Measurements from ENCODE around the gene CCDC71L.

CCDC71L gene

DNA sequence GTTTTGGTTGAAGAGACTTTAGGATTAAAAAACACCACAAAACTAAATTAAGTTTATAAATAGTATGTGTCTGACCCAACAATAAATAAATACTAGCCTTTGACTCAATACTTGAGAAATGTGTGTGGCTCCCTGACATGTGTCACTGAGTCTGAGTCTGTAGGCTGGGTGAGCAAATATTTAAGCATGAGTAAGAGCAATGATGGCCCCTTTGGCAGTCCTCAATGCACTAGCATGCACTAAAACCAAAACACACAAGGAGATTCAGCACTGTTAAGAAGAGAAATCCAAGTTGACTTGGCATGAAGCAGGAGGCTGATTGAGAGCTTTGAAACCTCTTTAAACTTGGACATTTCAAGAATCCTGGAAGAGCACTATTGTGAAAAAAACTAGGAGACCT lies 37.1 kb downstream of the CCDC71L start:
- Histone ChIP-seq H3K79me2 (ENCODE audit: insufficient read depth, low read depth) (no peaks in the 10 kb centered on the region), H3K4me2 (no peak overlapping the region), H3K36me3 (ENCODE audit: insufficient read depth) (no peaks in the 10 kb centered on the region), H3K9ac (no peak overlapping the region), H3K4me3 (IDR thresholded peaks at IDR 0.05; ENCODE audit: insufficient read depth, low read depth, low read length) (no peak overlapping the region), H2AFZ (ENCODE audit: low read depth) (no peak overlapping the region), H3K4me1 (ENCODE audit: low read depth, poor library complexity, severe bottlenecking) (no peaks in the 10 kb centered on the region), H3K27ac (no peak overlapping the region), H3K27me3 (ENCODE audit: insufficient read depth, low read depth) (no peaks in the 10 kb centered on the region), H4K20me1 (ENCODE audit: insufficient read depth) (no peaks in the 10 kb centered on the region)
- TF ChIP-seq, protein P1, sequence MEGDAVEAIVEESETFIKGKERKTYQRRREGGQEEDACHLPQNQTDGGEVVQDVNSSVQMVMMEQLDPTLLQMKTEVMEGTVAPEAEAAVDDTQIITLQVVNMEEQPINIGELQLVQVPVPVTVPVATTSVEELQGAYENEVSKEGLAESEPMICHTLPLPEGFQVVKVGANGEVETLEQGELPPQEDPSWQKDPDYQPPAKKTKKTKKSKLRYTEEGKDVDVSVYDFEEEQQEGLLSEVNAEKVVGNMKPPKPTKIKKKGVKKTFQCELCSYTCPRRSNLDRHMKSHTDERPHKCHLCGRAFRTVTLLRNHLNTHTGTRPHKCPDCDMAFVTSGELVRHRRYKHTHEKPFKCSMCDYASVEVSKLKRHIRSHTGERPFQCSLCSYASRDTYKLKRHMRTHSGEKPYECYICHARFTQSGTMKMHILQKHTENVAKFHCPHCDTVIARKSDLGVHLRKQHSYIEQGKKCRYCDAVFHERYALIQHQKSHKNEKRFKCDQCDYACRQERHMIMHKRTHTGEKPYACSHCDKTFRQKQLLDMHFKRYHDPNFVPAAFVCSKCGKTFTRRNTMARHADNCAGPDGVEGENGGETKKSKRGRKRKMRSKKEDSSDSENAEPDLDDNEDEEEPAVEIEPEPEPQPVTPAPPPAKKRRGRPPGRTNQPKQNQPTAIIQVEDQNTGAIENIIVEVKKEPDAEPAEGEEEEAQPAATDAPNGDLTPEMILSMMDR (conservative IDR thresholded peaks at IDR 0.05; ENCODE audit: low read depth, low read length): no peak

DNA sequence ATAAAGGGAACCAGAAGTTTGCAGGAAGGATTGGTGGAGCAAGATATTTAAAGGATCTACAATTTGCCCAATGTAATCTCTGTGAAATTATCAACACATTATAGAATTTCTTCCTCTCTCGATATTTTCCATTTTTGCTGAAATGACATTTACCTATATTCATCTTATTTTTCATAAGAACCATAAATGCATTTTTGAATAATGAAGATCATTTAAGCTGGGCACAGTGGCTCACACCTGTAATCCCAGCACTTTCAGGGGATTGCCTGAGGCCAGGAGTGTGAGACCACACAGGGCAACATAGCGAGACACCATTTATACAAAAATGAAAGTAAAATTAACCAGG lies 37.7 kb downstream of the CCDC71L start:
- Histone ChIP-seq H3K27ac (no peak overlapping the region), H3K36me3 (ENCODE audit: insufficient read depth) (no peaks in the 10 kb centered on the region), H4K20me1 (ENCODE audit: insufficient read depth) (no peaks in the 10 kb centered on the region), H3K4me3 (IDR thresholded peaks at IDR 0.05; ENCODE audit: insufficient read depth, low read depth, low read length) (no peak overlapping the region), H3K27me3 (ENCODE audit: insufficient read depth, low read depth) (no peaks in the 10 kb centered on the region), H3K4me1 (ENCODE audit: low read depth, poor library complexity, severe bottlenecking) (no peaks in the 10 kb centered on the region), H2AFZ (ENCODE audit: low read depth) (no peak overlapping the region), H3K9ac (no peak overlapping the region), H3K4me2 (no peak overlapping the region), H3K79me2 (ENCODE audit: insufficient read depth, low read depth) (no peaks in the 10 kb centered on the region)
- TF ChIP-seq, protein P1 (conservative IDR thresholded peaks at IDR 0.05; ENCODE audit: low read depth, low read length): no peak

DNA sequence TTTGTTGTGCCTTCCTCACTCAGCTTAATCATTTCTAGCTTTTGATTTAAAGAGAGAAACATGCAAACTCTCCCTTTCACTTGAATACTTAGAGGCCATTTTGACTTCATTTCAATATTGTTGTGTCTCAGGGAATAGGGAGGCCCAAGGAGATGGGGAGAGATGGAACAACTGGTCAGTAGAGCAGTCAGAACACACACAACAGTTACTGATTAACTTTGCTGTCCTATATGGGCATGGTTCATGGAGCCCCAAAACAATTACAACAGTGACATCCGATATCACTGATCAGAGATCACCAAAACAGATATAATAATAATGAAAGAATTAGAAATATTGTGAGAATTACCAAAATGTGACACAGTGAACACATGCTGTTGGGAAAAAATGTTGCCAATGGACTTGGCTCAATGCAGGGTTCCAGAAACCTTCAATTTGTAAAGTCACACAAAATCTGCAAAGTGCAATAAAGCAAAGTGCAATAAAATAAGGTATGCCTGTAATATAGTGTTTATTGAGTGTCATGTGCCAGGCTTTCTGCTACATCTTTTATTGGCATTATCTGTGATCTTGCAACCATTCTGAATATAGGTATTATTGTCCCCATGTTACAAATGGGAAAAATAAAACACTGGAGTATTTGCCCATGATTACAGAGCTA lies 38.2 kb downstream of the CCDC71L start:
- no peaks in the 10 kb centered on the region for H4K20me1 ChIP-seq (ENCODE audit: insufficient read depth)
- TF ChIP-seq, protein P1 (conservative IDR thresholded peaks at IDR 0.05; ENCODE audit: low read depth, low read length): no peak
- H3K27me3 ChIP-seq (ENCODE audit: insufficient read depth, low read depth): no peaks in the 10 kb centered on the region

DNA sequence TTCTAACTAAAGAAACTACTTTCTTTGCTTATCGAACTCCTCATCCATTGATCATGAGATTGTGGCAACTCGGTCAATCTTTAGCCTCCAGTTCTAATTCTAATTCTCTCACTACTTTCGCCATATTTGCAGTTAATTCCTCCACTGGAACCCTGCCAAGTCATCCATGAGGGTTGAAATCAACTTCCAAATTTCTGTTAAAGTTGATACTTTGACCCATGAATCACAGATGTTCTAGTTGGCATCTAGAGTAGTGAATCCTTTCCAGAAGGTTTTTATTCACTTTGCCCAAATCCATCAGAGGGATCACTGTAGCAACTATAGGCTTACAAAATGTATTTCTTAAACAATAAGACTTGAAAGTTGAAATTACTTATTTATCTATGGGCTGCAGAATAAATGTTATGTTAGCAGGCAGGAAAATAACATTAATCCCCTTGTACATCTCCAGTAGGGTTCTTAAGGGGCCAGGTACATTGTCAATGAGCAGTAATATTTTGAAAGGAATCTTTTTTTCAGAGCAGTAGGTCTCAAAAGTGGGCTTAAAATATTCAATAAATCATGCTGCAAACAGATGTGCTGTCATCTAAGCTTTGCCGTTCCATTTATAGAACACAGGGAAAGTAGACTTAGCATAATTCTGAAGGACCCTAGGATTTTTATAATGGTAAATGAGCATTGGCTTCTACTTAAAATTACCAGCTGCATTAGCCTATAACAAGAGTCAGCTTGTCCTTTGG lies 39.4 kb downstream of the CCDC71L start:
- Histone ChIP-seq H3K9ac (no peak overlapping the region), H3K27ac (no peak overlapping the region), H3K4me2 (no peak overlapping the region), H3K4me3 (IDR thresholded peaks at IDR 0.05; ENCODE audit: insufficient read depth, low read depth, low read length) (no peak overlapping the region), H3K36me3 (ENCODE audit: insufficient read depth) (no peaks in the 10 kb centered on the region), H2AFZ (ENCODE audit: low read depth) (no peak overlapping the region), H3K4me1 (ENCODE audit: low read depth, poor library complexity, severe bottlenecking) (no peaks in the 10 kb centered on the region), H3K79me2 (ENCODE audit: insufficient read depth, low read depth) (no peaks in the 10 kb centered on the region), H3K27me3 (ENCODE audit: insufficient read depth, low read depth) (no peaks in the 10 kb centered on the region), H4K20me1 (ENCODE audit: insufficient read depth) (no peaks in the 10 kb centered on the region)
- TF ChIP-seq, protein P1 (conservative IDR thresholded peaks at IDR 0.05; ENCODE audit: low read depth, low read length): no peak

More for the DNA sequence above, 38.2 kb downstream of the CCDC71L start:
- no peaks in the 10 kb centered on the region for H3K4me1 ChIP-seq (ENCODE audit: low read depth, poor library complexity, severe bottlenecking)
- H2AFZ ChIP-seq (ENCODE audit: low read depth): no peak overlapping the region
- H3K9ac ChIP-seq: no peak overlapping the region
- no peaks in the 10 kb centered on the region for H3K36me3 ChIP-seq (ENCODE audit: insufficient read depth)
- H3K4me3 ChIP-seq (IDR thresholded peaks at IDR 0.05; ENCODE audit: insufficient read depth, low read depth, low read length): no peak overlapping the region
- no peak overlapping the region for H3K27ac ChIP-seq
- no peak overlapping the region for H3K4me2 ChIP-seq
- H3K79me2 ChIP-seq (ENCODE audit: insufficient read depth, low read depth): no peaks in the 10 kb centered on the region
